Measurements from ENCODE around the gene PCED1B. TPM values are rescaled to one million over a fixed set of nuclear protein-coding genes. Genes with fewer than 3 reads are reported as not detected.

PCED1B gene
- total RNA-seq, 1 experiment from 2014 or later: 6.6 TPM

- Mint-ChIP-seq H3K4me3 (no peak overlapping the region), H3K4me1 (peaks cover 31% of the 10 kb centered on the region), H3K9me3 (peaks cover 6% of the 10 kb centered on the region; the same call in 1 of the 2 replicates), H3K27ac (no peak overlapping the region), H3K36me3 (0 out of 2 replicates have a peak, but pooled peaks cover 2% of the 10 kb centered on the region), H3K27me3 (ENCODE audit: low read depth) (no peaks in the 10 kb centered on the region)
- TF ChIP-seq, protein P1, sequence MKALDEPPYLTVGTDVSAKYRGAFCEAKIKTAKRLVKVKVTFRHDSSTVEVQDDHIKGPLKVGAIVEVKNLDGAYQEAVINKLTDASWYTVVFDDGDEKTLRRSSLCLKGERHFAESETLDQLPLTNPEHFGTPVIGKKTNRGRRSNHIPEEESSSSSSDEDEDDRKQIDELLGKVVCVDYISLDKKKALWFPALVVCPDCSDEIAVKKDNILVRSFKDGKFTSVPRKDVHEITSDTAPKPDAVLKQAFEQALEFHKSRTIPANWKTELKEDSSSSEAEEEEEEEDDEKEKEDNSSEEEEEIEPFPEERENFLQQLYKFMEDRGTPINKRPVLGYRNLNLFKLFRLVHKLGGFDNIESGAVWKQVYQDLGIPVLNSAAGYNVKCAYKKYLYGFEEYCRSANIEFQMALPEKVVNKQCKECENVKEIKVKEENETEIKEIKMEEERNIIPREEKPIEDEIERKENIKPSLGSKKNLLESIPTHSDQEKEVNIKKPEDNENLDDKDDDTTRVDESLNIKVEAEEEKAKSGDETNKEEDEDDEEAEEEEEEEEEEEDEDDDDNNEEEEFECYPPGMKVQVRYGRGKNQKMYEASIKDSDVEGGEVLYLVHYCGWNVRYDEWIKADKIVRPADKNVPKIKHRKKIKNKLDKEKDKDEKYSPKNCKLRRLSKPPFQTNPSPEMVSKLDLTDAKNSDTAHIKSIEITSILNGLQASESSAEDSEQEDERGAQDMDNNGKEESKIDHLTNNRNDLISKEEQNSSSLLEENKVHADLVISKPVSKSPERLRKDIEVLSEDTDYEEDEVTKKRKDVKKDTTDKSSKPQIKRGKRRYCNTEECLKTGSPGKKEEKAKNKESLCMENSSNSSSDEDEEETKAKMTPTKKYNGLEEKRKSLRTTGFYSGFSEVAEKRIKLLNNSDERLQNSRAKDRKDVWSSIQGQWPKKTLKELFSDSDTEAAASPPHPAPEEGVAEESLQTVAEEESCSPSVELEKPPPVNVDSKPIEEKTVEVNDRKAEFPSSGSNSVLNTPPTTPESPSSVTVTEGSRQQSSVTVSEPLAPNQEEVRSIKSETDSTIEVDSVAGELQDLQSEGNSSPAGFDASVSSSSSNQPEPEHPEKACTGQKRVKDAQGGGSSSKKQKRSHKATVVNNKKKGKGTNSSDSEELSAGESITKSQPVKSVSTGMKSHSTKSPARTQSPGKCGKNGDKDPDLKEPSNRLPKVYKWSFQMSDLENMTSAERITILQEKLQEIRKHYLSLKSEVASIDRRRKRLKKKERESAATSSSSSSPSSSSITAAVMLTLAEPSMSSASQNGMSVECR (CRISPR knock-in tag; IDR thresholded peaks at IDR 0.05; ENCODE audit: borderline replicate concordance): no peak
- no peak for TF ChIP-seq FOXJ3 (CRISPR knock-in tag; IDR thresholded peaks at IDR 0.05; ENCODE audit: borderline replicate concordance)
- no peak for TF ChIP-seq FOXK1 (CRISPR knock-in tag; IDR thresholded peaks at IDR 0.05)
- no peak for TF ChIP-seq ZNF219 (CRISPR knock-in tag; IDR thresholded peaks at IDR 0.05; ENCODE audit: borderline replicate concordance)
- TF ChIP-seq ESRRA (CRISPR knock-in tag; IDR thresholded peaks at IDR 0.05; ENCODE audit: borderline replicate concordance): no peak
- ATAC-seq (no peak), DNase-seq (ENCODE audit: low spot score) (no peak)
- ChIA-PET CTCF (interaction anchor here (0.6 kb wide), 1 partner anchor 291 kb away, joined by 3 read pairs; no protein-coding TSS in a partner anchor), POLR2A (no interaction called here)
Measured at GRCh38 chr12:47066278-47067025, 13.0 kb upstream of the PCED1B start.

GRCh38 chr12:47067176-47067575 is 12.2 kb upstream of the PCED1B start:
- Mint-ChIP-seq H3K4me1 (peaks cover 31% of the 10 kb centered on the region), H3K27ac (no peak overlapping the region), H3K9me3 (peaks cover 6% of the 10 kb centered on the region; the same call in 1 of the 2 replicates), H3K36me3 (no peaks in the 10 kb centered on the region), H3K4me3 (no peak overlapping the region), H3K27me3 (ENCODE audit: low read depth) (no peaks in the 10 kb centered on the region)
- TF ChIP-seq TP53 (CRISPR knock-in tag; IDR thresholded peaks at IDR 0.05) (no peak), ESRRA (CRISPR knock-in tag; IDR thresholded peaks at IDR 0.05; ENCODE audit: borderline replicate concordance) (no peak), MAX (CRISPR knock-in tag; IDR thresholded peaks at IDR 0.05) (no peak), ZNF532 (CRISPR knock-in tag; IDR thresholded peaks at IDR 0.05; ENCODE audit: borderline replicate concordance) (no peak), NR3C1 (CRISPR knock-in tag; conservative IDR thresholded peaks at IDR 0.05; ENCODE audit: low read depth) (no peak), NFATC4 (CRISPR knock-in tag; IDR thresholded peaks at IDR 0.05) (no peak), ZNF423 (CRISPR knock-in tag; IDR thresholded peaks at IDR 0.05) (no peak), SOX15 (CRISPR knock-in tag; IDR thresholded peaks at IDR 0.05) (no peak)
- TF ChIP-seq, protein P2, sequence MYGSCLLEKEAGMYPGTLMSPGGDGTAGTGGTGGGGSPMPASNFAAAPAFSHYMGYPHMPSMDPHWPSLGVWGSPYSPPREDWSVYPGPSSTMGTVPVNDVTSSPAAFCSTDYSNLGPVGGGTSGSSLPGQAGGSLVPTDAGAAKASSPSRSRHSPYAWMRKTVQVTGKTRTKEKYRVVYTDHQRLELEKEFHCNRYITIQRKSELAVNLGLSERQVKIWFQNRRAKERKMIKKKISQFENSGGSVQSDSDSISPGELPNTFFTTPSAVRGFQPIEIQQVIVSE (CRISPR knock-in tag; IDR thresholded peaks at IDR 0.05; ENCODE audit: borderline replicate concordance): no peak
- ATAC-seq (no peak), DNase-seq (ENCODE audit: low spot score) (no peak)
- ChIA-PET CTCF (interaction anchor here (6.5 kb wide), 1 partner anchor 34 kb away, joined by 64 read pairs; no protein-coding TSS in a partner anchor), POLR2A (no interaction called here)

All from WTC11 (cell line).